ENCODE results near the gene ARPC1B.
"Not testable (repeated sequence)": the region's sequence is repeated elsewhere in the genome, so short reads cannot be mapped to it uniquely, and the experiment has no call there.

Gene ARPC1B

GRCh38 chr7:99385564-99385963 is 11.0 kb downstream of the ARPC1B start:
- no peak for TF ChIP-seq CTCF (IDR thresholded peaks at IDR 0.05; ENCODE audit: low read length, missing control alignments)
- DNase-seq (ENCODE audit: low read depth) = no peak
- no peak overlapping the region for H3K4me3 ChIP-seq (replicated peaks; ENCODE audit: low read depth, low read length)

- H3K4me3 ChIP-seq (replicated peaks; ENCODE audit: low read depth, low read length) = no peak overlapping the region
- DNase-seq (ENCODE audit: low read depth) = peak; percentile 59
- peak; percentile 39 for TF ChIP-seq CTCF (IDR thresholded peaks at IDR 0.05; ENCODE audit: low read length, missing control alignments)
These were observed 12.2 kb downstream of the ARPC1B start for GRCh38 chr7:99386584-99387238.

GRCh38 chr7:99387239-99387635 is 12.7 kb downstream of the ARPC1B start:
- not testable (repeated sequence) for DNase-seq (ENCODE audit: low read depth); H3K4me3 ChIP-seq (replicated peaks; ENCODE audit: low read depth, low read length)

GRCh38 chr7:99387912-99388311 is 13.4 kb downstream of the ARPC1B start:
- H3K4me3 ChIP-seq (replicated peaks; ENCODE audit: low read depth, low read length) = no peak overlapping the region
- TF ChIP-seq CTCF (IDR thresholded peaks at IDR 0.05; ENCODE audit: low read length, missing control alignments) = no peak
- no peak for DNase-seq (ENCODE audit: low read depth)

GRCh38 chr7:99389772-99390171 is 15.2 kb downstream of the ARPC1B start:
- H3K4me3 ChIP-seq (replicated peaks; ENCODE audit: low read depth, low read length) = no peak overlapping the region
- TF ChIP-seq CTCF (IDR thresholded peaks at IDR 0.05; ENCODE audit: low read length, missing control alignments) = no peak
- DNase-seq (ENCODE audit: low read depth) = no peak

GRCh38 chr7:99390941-99391602 is 16.5 kb downstream of the ARPC1B start:
- no peak for TF ChIP-seq CTCF (IDR thresholded peaks at IDR 0.05; ENCODE audit: low read length, missing control alignments)
- no peak for DNase-seq (ENCODE audit: low read depth)
- no peak overlapping the region for H3K4me3 ChIP-seq (replicated peaks; ENCODE audit: low read depth, low read length)

- DNase-seq (ENCODE audit: low read depth) = no peak
- TF ChIP-seq CTCF (IDR thresholded peaks at IDR 0.05; ENCODE audit: low read length, missing control alignments) = no peak
These were observed 17.5 kb downstream of the ARPC1B start for GRCh38 chr7:99392046-99392445.

More at GRCh38 chr7:99392046-99392445, 17.5 kb downstream of the ARPC1B start:
- H3K4me3 ChIP-seq (replicated peaks; ENCODE audit: low read depth, low read length) = no peak overlapping the region

All from fibroblast of pulmonary artery (primary cell).